Spleen (tissue), 7 donors: ENCODE results near the gene NRXN3.

ENCODE experiments used
- CTCF ChIP-seq, 11 experiments: fragments of 200-600 bp in 7 of 11; fragments of 450-650 bp in 4 of 11; sonication (generic) in 4 of 11; IDR thresholded peaks in 8 of 11; conservative IDR thresholded peaks in 3 of 11; 1 replicate in 7 of 11; 2 replicates in 4 of 11; pipeline versions ENCODE4 v1.4.0 to v1.8.0; 2016 to 2021; ENCODE audit warnings: antibody characterized with exemption in 11 of 11, inconsistent platforms in 4 of 11, mild to moderate bottlenecking in 1 of 11
- POLR2A ChIP-seq, 3 donors: fragments of 450-650 bp; IDR thresholded peaks; one replicate each; pipeline ENCODE4 v1.5.1; 2017; ENCODE audit warnings: antibody characterized with exemption in 3 of 3, mild to moderate bottlenecking in 1 of 3
- donor health status: DM: no; HTN: no; CAD: no; lungs with moderate emphysema.
- donor health status: DM: no; HTN: no; CAD: no.
- donor health status: DM: no; HTN: no; CAD: no.

- TF ChIP-seq CTCF (IDR thresholded peaks at IDR 0.05 in 8 of 11, conservative IDR thresholded peaks at IDR 0.05 in 3 of 11) (no peak), POLR2A (IDR thresholded peaks at IDR 0.05) (no peak)
Measured at GRCh38 chr14:79767251-79767650, 1597.1 kb downstream of the NRXN3 start.
